ENCODE measurements around the gene LTBP4. TPM values are rescaled to one million over a fixed set of nuclear protein-coding genes. Genes with fewer than 3 reads are reported as not detected.
A peak's percentile ranks its signal among the peaks of the same experiment; 100 is the strongest.

The LTBP4 gene
- total RNA-seq, 1 donor from 2014 or later = 46.9 TPM

GRCh38 chr19:40598121-40598917 is 2.9 kb upstream of the LTBP4 start:
- H3K27ac ChIP-seq (ENCODE audit: low read depth, low read length) = peak overlapping the region; percentile 48
- FAIRE-seq = peak; percentile 29
- no peaks in the 10 kb centered on the region for H3K79me2 ChIP-seq (ENCODE audit: insufficient read depth, low read length)
- no peak for TF ChIP-seq EZH2 (IDR thresholded peaks at IDR 0.05; ENCODE audit: insufficient read depth, low read length)
- TF ChIP-seq, protein P1, sequence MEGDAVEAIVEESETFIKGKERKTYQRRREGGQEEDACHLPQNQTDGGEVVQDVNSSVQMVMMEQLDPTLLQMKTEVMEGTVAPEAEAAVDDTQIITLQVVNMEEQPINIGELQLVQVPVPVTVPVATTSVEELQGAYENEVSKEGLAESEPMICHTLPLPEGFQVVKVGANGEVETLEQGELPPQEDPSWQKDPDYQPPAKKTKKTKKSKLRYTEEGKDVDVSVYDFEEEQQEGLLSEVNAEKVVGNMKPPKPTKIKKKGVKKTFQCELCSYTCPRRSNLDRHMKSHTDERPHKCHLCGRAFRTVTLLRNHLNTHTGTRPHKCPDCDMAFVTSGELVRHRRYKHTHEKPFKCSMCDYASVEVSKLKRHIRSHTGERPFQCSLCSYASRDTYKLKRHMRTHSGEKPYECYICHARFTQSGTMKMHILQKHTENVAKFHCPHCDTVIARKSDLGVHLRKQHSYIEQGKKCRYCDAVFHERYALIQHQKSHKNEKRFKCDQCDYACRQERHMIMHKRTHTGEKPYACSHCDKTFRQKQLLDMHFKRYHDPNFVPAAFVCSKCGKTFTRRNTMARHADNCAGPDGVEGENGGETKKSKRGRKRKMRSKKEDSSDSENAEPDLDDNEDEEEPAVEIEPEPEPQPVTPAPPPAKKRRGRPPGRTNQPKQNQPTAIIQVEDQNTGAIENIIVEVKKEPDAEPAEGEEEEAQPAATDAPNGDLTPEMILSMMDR (IDR thresholded peaks at IDR 0.05; ENCODE audit: insufficient read depth, low read depth, low read length) = peak; percentile 94
- peaks cover 14% of the 10 kb centered on the region for H4K20me1 ChIP-seq (ENCODE audit: insufficient read depth, low read length)
- peak overlapping the region; percentile 86 for H3K4me2 ChIP-seq (ENCODE audit: low read length)
- no peaks in the 10 kb centered on the region for H3K9me3 ChIP-seq (ENCODE audit: insufficient read depth, low read depth, low read length)
- H3K36me3 ChIP-seq (ENCODE audit: insufficient read depth, low read length) = no peaks in the 10 kb centered on the region
- Mint-ChIP-seq H3K9me3 (ENCODE audit: unreplicated experiment) (no peaks in the 10 kb centered on the region), H3K36me3 (ENCODE audit: low read depth, unreplicated experiment) (no peaks in the 10 kb centered on the region), H3K4me3 (ENCODE audit: unreplicated experiment) (peak overlapping the region; percentile 74), H3K27me3 (ENCODE audit: low read depth, unreplicated experiment) (peaks cover 30% of the 10 kb centered on the region), H3K27ac (ENCODE audit: unreplicated experiment) (no peak overlapping the region), H3K4me1 (ENCODE audit: low read depth, unreplicated experiment) (peaks cover 24% of the 10 kb centered on the region)
- peak overlapping the region; percentile 44 for H2AFZ ChIP-seq (ENCODE audit: low read depth, low read length)
- H3K9ac ChIP-seq (ENCODE audit: low read length) = peak overlapping the region; percentile 70
- no peaks in the 10 kb centered on the region for H3K27me3 ChIP-seq (ENCODE audit: insufficient read depth, low read length)
- H3K4me3 ChIP-seq (ENCODE audit: insufficient read depth, low read depth, low read length) = peak overlapping the region; percentile 58
- peaks cover 44% of the 10 kb centered on the region for H3K4me1 ChIP-seq (ENCODE audit: insufficient read depth, low read length)
- peak; percentile 70 for DNase-seq (ENCODE audit: low read depth)

DNA sequence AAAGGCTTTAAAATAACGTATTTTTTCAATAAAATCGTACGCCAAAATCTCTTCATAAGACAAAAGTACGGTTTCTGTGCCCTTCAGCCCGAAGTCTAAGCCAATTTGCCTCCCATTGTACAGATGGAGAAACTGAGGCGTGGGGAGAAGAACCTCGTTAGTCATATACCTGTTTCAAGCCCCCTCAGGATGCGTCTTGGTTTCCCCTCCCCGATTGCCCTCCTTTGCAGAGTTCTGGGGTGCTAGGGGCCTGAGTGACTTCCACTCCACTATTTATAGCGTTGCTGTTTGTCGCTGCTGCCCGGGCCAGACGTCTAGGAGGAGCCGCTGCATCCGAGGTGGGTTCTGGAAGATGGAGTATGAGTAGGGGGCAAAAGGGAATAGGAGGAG is 2.3 kb upstream of the LTBP4 start:
- peaks cover 14% of the 10 kb centered on the region for H4K20me1 ChIP-seq (ENCODE audit: insufficient read depth, low read length)
- Mint-ChIP-seq H3K36me3 (ENCODE audit: low read depth, unreplicated experiment) (no peaks in the 10 kb centered on the region), H3K27me3 (ENCODE audit: low read depth, unreplicated experiment) (peaks cover 30% of the 10 kb centered on the region), H3K4me3 (ENCODE audit: unreplicated experiment) (no peak overlapping the region), H3K9me3 (ENCODE audit: unreplicated experiment) (no peaks in the 10 kb centered on the region), H3K4me1 (ENCODE audit: low read depth, unreplicated experiment) (peaks cover 24% of the 10 kb centered on the region), H3K27ac (ENCODE audit: unreplicated experiment) (no peak overlapping the region)
- no peaks in the 10 kb centered on the region for H3K36me3 ChIP-seq (ENCODE audit: insufficient read depth, low read length)
- no peaks in the 10 kb centered on the region for H3K27me3 ChIP-seq (ENCODE audit: insufficient read depth, low read length)
- H3K4me2 ChIP-seq (ENCODE audit: low read length) = peak overlapping the region; percentile 86
- DNase-seq (ENCODE audit: low read depth) = no peak
- no peak overlapping the region for H2AFZ ChIP-seq (ENCODE audit: low read depth, low read length)
- peaks cover 48% of the 10 kb centered on the region for H3K4me1 ChIP-seq (ENCODE audit: insufficient read depth, low read length)
- H3K9me3 ChIP-seq (ENCODE audit: insufficient read depth, low read depth, low read length) = no peaks in the 10 kb centered on the region
- no peak for FAIRE-seq
- no peaks in the 10 kb centered on the region for H3K79me2 ChIP-seq (ENCODE audit: insufficient read depth, low read length)
- no peak overlapping the region for H3K4me3 ChIP-seq (ENCODE audit: insufficient read depth, low read depth, low read length)
- H3K27ac ChIP-seq (ENCODE audit: low read depth, low read length) = no peak overlapping the region
- TF ChIP-seq, protein P1 (IDR thresholded peaks at IDR 0.05; ENCODE audit: insufficient read depth, low read depth, low read length) = no peak
- TF ChIP-seq EZH2 (IDR thresholded peaks at IDR 0.05; ENCODE audit: insufficient read depth, low read length) = no peak
- H3K9ac ChIP-seq (ENCODE audit: low read length) = peak overlapping the region; percentile 12

All from astrocyte (in vitro differentiated cells and primary cell).